Activated T-cell treated with anti-CD3 and anti-CD28 coated beads, Interleukin-2, amount 50 U/mL, for 24 hours (primary cell): ENCODE measurements around the gene KLF2.
"Not testable (repeated sequence)": the region's sequence is repeated elsewhere in the genome, so short reads cannot be mapped to it uniquely, and the experiment has no call there.

Experiments used
- DNase-seq: peaks from one replicate; pipeline ENCODE4 v3.0.0-alpha.2; 2020
- H3K27ac Mint-ChIP-seq: 2 replicates; pipeline ENCODE4 v1.8.0; 2020; ENCODE audit warnings: mild to moderate bottlenecking, mixed read lengths
- H3K27me3 Mint-ChIP-seq: 2 replicates; pipeline ENCODE4 v1.8.0; 2020; ENCODE audit warnings: mixed read lengths
- H3K36me3 Mint-ChIP-seq: 2 replicates; pipeline ENCODE4 v1.8.0; 2020; ENCODE audit warnings: low read depth, mixed read lengths
- H3K4me1 Mint-ChIP-seq: 2 replicates; pipeline ENCODE4 v1.8.0; 2020; ENCODE audit warnings: low read depth, mixed read lengths
- H3K4me3 Mint-ChIP-seq: 2 replicates; pipeline ENCODE4 v1.8.0; 2020; ENCODE audit warnings: mild to moderate bottlenecking, moderate library complexity, mixed read lengths
- H3K9me3 Mint-ChIP-seq: 2 replicates; pipeline ENCODE4 v1.8.0; 2020; ENCODE audit warnings: mixed read lengths

Gene KLF2

DNA sequence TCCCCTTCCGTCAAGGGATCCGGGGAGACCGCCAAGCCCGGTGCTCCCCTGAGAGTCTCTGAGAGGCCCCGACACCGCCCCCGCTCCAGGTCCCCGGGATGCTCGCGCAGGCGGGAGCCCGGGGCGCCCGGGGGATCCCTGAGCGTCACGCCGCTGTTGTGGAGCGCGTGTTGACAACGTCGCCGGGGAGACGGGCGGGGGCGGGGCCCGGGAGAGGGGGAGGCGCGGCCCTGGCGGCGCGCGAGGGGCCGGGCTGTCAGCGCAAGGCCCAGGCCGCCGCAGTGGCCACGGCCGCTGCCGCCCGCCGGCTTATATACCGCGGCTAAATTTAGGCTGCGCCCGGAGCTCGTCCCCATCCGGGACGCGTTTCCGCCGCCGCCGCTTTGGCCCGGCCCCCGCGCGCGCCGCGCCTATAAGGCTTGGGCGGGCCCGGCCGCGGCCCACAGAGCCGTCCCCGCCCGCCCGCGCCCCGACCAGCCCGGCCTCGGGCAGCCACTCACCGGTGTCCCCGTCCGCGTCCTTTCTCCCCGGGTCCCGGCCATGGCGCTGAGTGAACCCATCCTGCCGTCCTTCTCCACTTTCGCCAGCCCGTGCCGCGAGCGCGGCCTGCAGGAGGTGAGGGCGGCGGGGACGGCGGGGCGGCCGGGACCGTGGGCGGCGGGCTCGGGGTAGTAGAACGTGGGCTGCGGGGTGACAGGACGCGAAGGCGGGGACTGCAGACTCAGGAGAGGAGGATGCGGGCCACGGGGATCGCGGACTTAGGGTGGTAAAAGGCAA is at the start of gene KLF2:
KLF2 (plus strand) TSS at position 443 of the 777 bp plus-strand sequence; CDS start at position 541, 98 bp downstream.
- Mint-ChIP-seq H3K9me3 (no peaks in the 10 kb centered on the region), H3K27ac (no peak within 1 kb of the TSS), H3K36me3 (peaks cover 6% of the 10 kb centered on the region), H3K4me3 (peak within 1 kb of the TSS; percentile 59), H3K4me1 (peaks cover 47% of the 10 kb centered on the region), H3K27me3 (peaks cover 21% of the 10 kb centered on the region)
- peak; percentile 83 for DNase-seq

DNA sequence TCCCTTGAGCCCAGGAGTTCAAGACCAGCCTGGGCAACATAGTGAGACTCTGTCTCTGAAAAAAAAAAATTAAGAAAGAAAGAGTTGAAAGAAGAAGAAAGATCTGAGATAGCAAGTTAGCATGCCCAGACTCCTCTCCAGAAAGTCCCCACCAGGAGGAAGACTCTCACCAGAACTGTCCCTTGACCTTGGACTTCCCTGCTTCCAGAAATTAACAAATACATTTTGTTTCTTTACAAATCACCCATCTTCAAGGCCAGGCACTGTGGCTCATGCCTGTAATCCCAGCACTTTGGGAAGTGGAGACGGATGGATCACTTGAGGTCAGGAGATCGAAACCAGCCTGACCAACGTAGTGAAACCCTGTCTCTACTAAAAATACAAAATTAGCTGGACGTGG is 44.3 kb upstream of the KLF2 start:
- H3K9me3 Mint-ChIP-seq, result no peaks in the 10 kb centered on the region
- no peak overlapping the region for H3K4me3 Mint-ChIP-seq
- peaks cover 31% of the 10 kb centered on the region for H3K4me1 Mint-ChIP-seq
- no peak for DNase-seq
- H3K36me3 Mint-ChIP-seq, result no peaks in the 10 kb centered on the region
- H3K27ac Mint-ChIP-seq, result no peak overlapping the region
- H3K27me3 Mint-ChIP-seq, result peaks cover 3% of the 10 kb centered on the region

DNA sequence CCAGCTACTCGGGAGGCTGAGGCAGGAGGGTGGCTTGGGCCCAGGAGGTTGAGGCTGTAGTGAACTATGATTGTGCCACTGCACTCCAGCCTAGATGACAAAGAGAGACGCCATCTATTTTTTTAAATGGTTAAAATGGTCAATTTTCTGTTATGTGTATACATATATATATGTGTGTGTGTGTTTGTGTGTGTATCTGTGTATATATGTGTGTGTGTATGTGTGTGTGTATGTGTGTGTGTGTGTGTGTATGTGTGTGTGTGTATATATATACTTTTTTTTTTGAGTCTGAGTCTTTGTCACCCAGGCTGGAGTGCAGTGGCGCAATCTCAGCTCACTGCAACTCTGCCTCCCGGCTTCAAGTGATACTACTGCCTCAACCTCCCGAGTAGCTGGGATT is 42.9 kb upstream of the KLF2 start:
- no peak overlapping the region for H3K27ac Mint-ChIP-seq
- H3K4me1 Mint-ChIP-seq, result peaks cover 41% of the 10 kb centered on the region
- no peaks in the 10 kb centered on the region for H3K36me3 Mint-ChIP-seq
- no peaks in the 10 kb centered on the region for H3K9me3 Mint-ChIP-seq
- no peak for DNase-seq
- H3K27me3 Mint-ChIP-seq, result peaks cover 4% of the 10 kb centered on the region
- no peak overlapping the region for H3K4me3 Mint-ChIP-seq

DNA sequence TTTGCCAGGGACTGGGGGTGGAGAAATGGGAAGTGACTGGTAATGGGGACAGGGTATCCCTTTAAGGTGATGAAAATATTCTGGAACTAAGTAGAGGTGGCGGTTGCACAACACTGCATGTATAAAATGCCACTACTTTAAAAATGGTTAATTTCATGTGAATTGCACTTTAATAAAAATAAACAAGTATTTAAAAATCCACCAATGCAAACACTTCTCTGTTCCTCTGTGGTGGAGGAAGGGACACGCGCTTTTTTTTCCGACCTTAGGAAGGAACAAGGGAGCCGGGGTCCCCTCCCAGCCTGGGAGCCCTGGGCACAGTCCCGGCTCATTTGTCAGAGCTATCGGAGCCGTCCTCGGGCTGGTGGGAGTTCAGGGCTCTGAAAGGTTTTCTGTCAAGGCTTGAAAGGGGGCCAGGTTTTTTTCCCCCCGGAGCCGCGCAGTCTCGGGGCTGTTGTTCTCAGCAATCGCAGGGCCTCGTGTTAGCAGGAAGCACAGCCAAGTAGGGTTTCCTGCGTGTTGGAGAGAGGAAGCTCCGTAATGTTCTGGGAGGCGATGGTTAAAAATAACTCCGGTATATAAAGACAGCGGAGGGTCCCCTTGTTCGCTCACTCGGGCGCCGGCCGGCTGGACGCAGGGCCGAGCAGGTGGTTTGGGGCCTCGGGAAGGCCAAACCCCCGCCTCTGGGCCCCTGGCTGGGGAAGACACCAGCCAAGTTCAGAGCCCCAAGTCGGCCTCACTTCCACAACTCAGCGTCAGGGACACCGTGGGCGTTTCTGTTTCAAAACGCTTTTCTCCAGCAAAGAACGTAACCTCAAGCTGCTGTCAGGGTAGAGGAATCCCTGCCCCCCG is 41.2 kb upstream of the KLF2 start:
- Mint-ChIP-seq H3K27ac (peak overlapping the region; percentile 64), H3K4me1 (peaks cover 43% of the 10 kb centered on the region), H3K9me3 (no peaks in the 10 kb centered on the region), H3K4me3 (peak overlapping the region; percentile 58), H3K27me3 (peaks cover 10% of the 10 kb centered on the region), H3K36me3 (no peaks in the 10 kb centered on the region)
- DNase-seq, result peak; percentile 82

DNA sequence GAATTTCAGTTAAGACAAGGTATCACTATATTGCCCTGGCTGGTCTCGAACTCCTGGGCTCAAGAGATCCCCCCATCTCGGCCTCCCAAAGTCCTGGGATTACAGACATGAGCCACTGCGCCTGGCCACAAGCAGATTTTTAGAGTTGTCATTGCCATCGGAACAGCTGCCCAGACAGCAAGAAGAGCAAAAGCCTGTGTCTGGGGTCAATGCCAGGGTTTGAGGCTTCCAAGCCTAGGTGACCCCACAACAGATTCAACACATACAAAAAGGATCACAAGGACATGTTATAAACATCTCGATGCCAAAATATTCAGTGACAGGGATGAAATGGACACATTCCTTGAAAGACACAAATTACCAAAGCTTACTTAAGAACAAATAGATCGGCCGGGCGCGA is 40.1 kb upstream of the KLF2 start:
- Mint-ChIP-seq H3K27ac (no peak overlapping the region), H3K4me1 (peaks cover 37% of the 10 kb centered on the region), H3K27me3 (peaks cover 12% of the 10 kb centered on the region), H3K36me3 (no peaks in the 10 kb centered on the region), H3K4me3 (no peak overlapping the region), H3K9me3 (peaks cover 2% of the 10 kb centered on the region)
- no peak for DNase-seq

DNA sequence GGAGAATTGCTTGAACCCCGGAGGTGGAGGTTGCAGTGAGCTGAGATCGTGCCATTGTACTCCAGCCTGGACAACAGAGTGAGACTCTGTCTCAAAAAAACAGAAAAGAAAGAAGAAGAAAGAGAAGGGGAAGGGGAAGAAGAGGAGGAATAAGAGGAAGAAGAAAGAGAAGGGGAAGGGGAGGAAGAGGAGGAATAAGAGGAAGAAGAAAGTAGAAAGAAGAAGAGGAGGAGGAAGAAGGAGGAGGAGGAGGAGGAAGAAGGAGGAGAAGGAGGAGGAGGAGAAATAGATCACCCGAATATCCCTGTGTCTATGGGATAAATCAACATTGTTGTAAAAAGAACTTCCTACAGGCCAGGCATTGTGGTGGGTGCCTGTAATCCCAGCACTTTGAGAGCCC is 39.5 kb upstream of the KLF2 start:
- not testable (repeated sequence) for H3K27ac Mint-ChIP-seq
- H3K4me1 Mint-ChIP-seq, result peaks cover 39% of the 10 kb centered on the region

DNA sequence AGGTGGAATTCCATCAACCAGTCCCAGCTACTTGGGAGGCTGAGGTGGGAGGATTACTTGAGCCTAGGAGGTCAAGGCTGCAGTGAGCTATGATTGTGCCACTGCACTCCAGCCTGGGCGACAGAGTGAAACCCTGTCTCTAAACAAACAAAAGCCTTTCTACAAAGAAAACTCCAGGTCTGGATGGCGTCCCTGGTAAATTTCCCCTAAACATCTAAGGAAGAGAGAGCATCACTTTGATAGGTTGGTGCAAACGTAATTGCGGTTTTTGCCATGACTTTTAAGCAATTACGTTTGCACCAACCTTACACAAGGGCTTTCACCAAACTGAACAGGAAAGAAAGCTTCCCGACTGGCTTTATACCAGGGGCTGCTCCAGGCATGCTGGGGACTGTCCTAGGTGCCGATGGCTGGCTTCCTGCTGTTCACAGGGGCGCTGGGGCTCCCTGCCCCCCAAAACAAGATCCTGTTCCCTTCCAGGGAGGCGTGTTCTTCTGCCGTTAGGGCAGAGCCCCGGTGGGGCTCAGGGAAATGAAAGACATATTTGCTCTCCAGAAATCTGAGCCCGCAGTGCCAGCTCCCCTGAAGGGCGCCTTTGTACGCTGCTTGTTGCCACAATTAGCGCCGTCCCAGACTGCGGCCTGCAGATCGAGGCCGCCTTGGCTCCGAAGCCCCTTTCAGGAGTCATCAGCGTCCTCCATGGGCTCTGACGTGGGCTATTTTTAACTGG is 38.7 kb upstream of the KLF2 start:
- no peak overlapping the region for H3K27ac Mint-ChIP-seq

More for the DNA sequence above, 39.5 kb upstream of the KLF2 start:
- not testable (repeated sequence) for H3K4me3 Mint-ChIP-seq, H3K9me3 Mint-ChIP-seq, H3K36me3 Mint-ChIP-seq, DNase-seq
- H3K27me3 Mint-ChIP-seq, result peaks cover 12% of the 10 kb centered on the region

DNA sequence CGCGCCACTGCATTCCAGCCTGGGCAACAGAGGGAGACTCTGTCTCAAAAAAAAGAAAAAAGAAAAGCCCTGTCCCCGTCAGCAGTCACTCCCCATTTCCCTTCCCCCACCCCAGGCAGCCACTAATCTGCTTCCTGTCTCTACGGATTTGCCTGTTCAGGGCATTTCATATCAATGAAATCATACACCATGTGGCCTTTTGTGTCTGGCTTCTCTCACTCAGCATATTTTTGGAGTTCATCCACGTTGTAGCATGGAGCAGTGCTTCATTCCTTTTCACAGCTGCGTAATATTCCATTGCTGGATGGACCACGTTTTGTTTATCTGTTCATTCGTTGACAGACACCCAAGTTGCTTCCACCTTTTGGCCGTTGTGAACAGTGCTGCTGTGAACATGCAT is 36.1 kb upstream of the KLF2 start:
- Mint-ChIP-seq H3K9me3 (peaks cover 2% of the 10 kb centered on the region), H3K4me1 (peaks cover 29% of the 10 kb centered on the region), H3K4me3 (no peak overlapping the region), H3K36me3 (no peaks in the 10 kb centered on the region), H3K27me3 (peaks cover 9% of the 10 kb centered on the region), H3K27ac (no peak overlapping the region)
- DNase-seq, result no peak

More for the DNA sequence above, 38.7 kb upstream of the KLF2 start:
- no peak for DNase-seq
- no peaks in the 10 kb centered on the region for H3K36me3 Mint-ChIP-seq
- H3K9me3 Mint-ChIP-seq, result peaks cover 2% of the 10 kb centered on the region
- H3K27me3 Mint-ChIP-seq, result peaks cover 12% of the 10 kb centered on the region
- no peak overlapping the region for H3K4me3 Mint-ChIP-seq
- peaks cover 39% of the 10 kb centered on the region for H3K4me1 Mint-ChIP-seq

DNA sequence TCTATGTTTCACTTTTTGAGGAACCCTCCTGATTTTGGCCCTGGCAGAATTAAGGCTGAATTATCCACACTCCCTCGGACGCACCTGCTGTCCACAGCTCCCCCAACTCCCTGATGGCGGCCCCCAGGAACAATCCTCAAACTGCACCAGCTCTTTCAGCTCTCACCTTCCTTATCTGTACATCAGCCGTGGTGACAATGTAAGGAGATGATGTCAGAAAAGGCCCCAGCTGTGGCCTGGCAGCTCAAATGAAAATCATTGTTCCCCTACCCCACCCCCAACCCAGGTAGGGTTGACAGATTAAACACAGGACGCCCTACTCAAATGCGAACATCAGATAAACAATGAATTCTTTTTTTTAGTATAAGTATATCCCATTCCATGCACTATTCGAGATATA is 35.0 kb upstream of the KLF2 start:
- Mint-ChIP-seq H3K36me3 (no peaks in the 10 kb centered on the region), H3K9me3 (peaks cover 2% of the 10 kb centered on the region), H3K4me1 (peaks cover 19% of the 10 kb centered on the region), H3K27me3 (peaks cover 9% of the 10 kb centered on the region), H3K4me3 (no peak overlapping the region), H3K27ac (no peak overlapping the region)
- DNase-seq, result no peak

DNA sequence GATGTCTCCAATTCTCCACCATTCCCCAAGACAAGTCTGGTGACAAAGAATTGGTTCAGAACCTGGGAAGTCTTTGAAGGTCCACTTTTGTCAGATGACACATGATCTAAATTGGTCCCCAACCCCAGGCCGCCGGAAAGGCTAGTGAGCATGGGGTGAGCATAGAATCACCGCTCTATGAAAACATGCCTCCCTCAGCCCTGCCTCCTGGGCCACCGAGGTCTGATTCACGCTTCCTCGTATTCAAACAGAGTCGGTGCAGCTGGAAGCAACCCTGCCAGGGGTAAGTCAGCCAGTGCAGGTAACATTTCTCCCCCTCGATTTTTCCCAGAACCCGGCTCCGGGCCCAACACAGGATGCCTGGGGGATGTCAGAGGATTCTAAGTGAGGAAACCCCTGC is 33.9 kb upstream of the KLF2 start:
- H3K9me3 Mint-ChIP-seq, result peaks cover 2% of the 10 kb centered on the region
- H3K4me1 Mint-ChIP-seq, result peaks cover 14% of the 10 kb centered on the region
- H3K36me3 Mint-ChIP-seq, result no peaks in the 10 kb centered on the region
- DNase-seq, result no peak
- H3K4me3 Mint-ChIP-seq, result no peak overlapping the region
- no peak overlapping the region for H3K27ac Mint-ChIP-seq
- H3K27me3 Mint-ChIP-seq, result peaks cover 9% of the 10 kb centered on the region

DNA sequence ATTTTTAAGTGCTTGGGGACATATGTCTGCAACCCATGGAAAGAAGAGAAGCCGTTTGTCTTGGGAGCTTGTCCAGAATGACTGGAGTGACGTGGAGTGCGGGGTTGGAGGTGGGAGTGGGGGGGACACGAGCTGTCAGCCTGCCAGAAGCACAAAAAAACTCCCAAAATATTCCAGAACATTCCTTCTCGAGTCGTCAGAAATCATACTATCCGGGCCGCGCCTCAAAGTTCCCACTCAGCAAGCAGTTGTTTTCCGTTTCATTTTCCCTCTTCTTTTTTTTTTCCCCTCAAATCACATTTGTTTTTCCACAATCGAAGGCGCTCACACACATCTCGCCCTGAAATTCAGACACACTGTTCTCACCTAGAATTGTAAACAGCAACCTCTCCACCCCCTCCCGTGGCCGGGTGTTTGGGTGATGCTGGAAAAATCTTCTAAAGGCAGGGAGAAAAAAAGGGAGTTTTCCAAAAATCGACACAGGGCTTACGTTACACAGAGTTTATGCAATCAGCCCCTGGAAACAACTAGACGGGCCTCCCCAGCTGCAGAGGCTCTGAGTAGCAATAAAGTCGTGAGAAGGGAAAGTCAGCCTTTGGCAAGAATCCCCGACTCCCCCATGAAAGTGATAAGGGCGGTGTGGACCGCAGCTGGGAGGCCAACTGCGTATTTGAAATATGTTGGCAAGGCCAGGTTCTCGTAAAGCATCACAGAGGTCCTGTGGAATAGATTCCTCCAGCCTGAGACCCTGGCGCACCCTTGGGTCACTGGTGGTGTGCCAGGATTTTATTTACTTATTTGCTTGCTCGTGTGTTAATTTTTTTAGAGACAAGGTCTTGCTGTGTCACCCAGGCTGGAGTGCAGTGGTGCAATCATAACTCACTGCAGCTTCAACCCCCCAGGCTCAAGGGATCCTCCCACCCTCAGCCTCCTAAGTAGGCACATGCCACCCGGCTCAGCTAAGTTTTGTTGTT is 31.2 kb upstream of the KLF2 start:
- DNase-seq, result no peak
- Mint-ChIP-seq H3K9me3 (peaks cover 2% of the 10 kb centered on the region), H3K27ac (no peak overlapping the region), H3K4me1 (peaks cover 3% of the 10 kb centered on the region), H3K36me3 (no peaks in the 10 kb centered on the region), H3K4me3 (no peak overlapping the region), H3K27me3 (peaks cover 3% of the 10 kb centered on the region)

DNA sequence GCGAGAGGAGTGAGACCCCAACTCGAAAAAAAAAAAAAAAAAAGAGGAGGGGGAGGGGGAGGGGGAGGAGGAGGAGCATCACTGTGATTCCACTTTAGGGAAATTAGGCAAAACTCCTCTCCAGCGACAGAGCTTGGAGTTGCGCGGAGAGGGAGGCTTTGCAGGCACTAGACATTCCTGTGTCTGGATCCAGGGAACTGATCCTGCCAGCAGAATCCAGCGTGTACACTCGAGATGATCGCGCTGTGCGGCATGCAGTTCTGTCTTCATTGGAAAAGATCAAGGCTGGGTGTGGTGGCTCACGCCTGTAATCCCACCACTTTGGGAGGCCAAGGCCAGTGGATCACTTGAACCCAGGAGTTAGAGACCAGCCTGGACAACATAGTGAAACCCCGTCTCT is 29.6 kb upstream of the KLF2 start:
- no peak overlapping the region for H3K27ac Mint-ChIP-seq
- DNase-seq, result no peak

DNA sequence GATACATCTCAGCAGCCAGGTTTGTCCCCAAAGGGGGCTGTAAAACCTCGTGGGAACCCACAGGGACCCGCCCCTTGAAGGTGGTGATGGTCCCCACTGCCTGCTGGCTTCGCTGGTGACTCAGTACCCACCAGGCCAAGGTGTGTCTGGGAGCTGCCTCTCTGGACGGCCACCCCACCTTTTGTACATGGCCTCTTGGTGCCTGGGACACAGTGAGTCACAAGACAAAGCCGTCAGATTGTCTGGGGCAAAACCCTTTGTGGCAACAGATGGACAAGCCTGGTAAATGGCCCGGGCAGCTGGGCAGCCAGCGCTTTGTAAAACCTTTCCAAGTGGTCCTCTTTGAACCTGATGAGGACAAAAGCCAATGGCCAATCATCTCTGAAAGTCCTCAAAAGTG is 27.9 kb upstream of the KLF2 start:
- H3K9me3 Mint-ChIP-seq, result no peaks in the 10 kb centered on the region
- DNase-seq, result no peak

More for the DNA sequence above, 29.6 kb upstream of the KLF2 start:
- H3K4me1 Mint-ChIP-seq, result no peaks in the 10 kb centered on the region
- H3K4me3 Mint-ChIP-seq, result no peak overlapping the region
- no peaks in the 10 kb centered on the region for H3K9me3 Mint-ChIP-seq
- H3K36me3 Mint-ChIP-seq, result no peaks in the 10 kb centered on the region
- no peaks in the 10 kb centered on the region for H3K27me3 Mint-ChIP-seq

More for the DNA sequence above, 27.9 kb upstream of the KLF2 start:
- Mint-ChIP-seq H3K27me3 (no peaks in the 10 kb centered on the region), H3K27ac (no peak overlapping the region), H3K4me1 (no peaks in the 10 kb centered on the region), H3K36me3 (no peaks in the 10 kb centered on the region), H3K4me3 (no peak overlapping the region)
